Endodermal cell (in vitro differentiated cells): ENCODE results near the gene FTHL17. TPM values are rescaled to one million over a fixed set of nuclear protein-coding genes. Genes with fewer than 3 reads are reported as not detected.

Experiments
- DNase-seq: peaks from one replicate; pipeline ENCODE4 v3.0.0-alpha.2; 2017
- H3K27ac ChIP-seq: 2 replicates; pipeline ENCODE4 v1.5.1; 2013; ENCODE audit warnings: mild to moderate bottlenecking, low read depth, low read length, moderate library complexity
- H3K27me3 ChIP-seq: 2 replicates; pipeline ENCODE4 v1.6.1; 2013; ENCODE audit warnings: mild to moderate bottlenecking, low read length, moderate library complexity; ENCODE audit not compliant: insufficient read depth, control insufficient read depth, poor library complexity, severe bottlenecking
- H3K36me3 ChIP-seq: 2 replicates; pipeline ENCODE4 v1.7.0; 2013; ENCODE audit warnings: mild to moderate bottlenecking, low read length, moderate library complexity; ENCODE audit not compliant: control insufficient read depth, insufficient read depth
- H3K4me1 ChIP-seq: one replicate; pipeline ENCODE4 v1.7.0; 2013; ENCODE audit warnings: low read length; ENCODE audit not compliant: control insufficient read depth, insufficient read depth
- H3K4me3 ChIP-seq: 2 replicates; pipeline ENCODE4 v1.5.1; 2013; ENCODE audit warnings: mild to moderate bottlenecking, low read length, moderate library complexity
- H3K9ac ChIP-seq: 2 replicates; pipeline ENCODE4 v1.6.1; 2013; ENCODE audit warnings: mild to moderate bottlenecking, low read length, moderate library complexity; ENCODE audit not compliant: poor library complexity, severe bottlenecking; ENCODE audit errors: extremely low read depth
- H3K9me3 ChIP-seq: 2 replicates; pipeline ENCODE4 v1.6.1; 2013; ENCODE audit warnings: mild to moderate bottlenecking, low read length, moderate library complexity; ENCODE audit not compliant: control insufficient read depth
- H3K27ac Mint-ChIP-seq: 2 replicates; pipeline ENCODE4 v1.8.0; 2020; ENCODE audit warnings: mixed read lengths
- H3K27me3 Mint-ChIP-seq: 2 replicates; pipeline ENCODE4 v1.8.0; 2021; ENCODE audit warnings: mild to moderate bottlenecking, mixed read lengths; ENCODE audit not compliant: insufficient read depth
- H3K36me3 Mint-ChIP-seq: 2 replicates; pipeline ENCODE4 v1.8.0; 2020; ENCODE audit warnings: low read depth, mixed read lengths
- H3K4me1 Mint-ChIP-seq: 2 replicates; pipeline ENCODE4 v1.8.0; 2020; ENCODE audit warnings: mixed read lengths
- H3K4me3 Mint-ChIP-seq: 2 replicates; pipeline ENCODE4 v1.8.0; 2020; ENCODE audit warnings: mild to moderate bottlenecking, moderate library complexity, mixed read lengths
- H3K9me3 Mint-ChIP-seq: 2 replicates; pipeline ENCODE4 v1.8.0; 2020; ENCODE audit warnings: mild to moderate bottlenecking, mixed read lengths
- CTCF ChIP-seq: fragments of 200-600 bp; sonication (generic); conservative IDR thresholded peaks from 2 replicates; pipeline ENCODE4 v1.5.0; 2021; ENCODE audit warnings: antibody characterized with exemption, mild to moderate bottlenecking
- WGBS, 2 experiments: methylation state at CpG; one replicate each; pipeline versions ENCODE4 v1.1.5 to v1.1.7; 2013; ENCODE audit warnings: missing lambda C conversion rate in 2 of 2, mixed read lengths in 1 of 2; ENCODE audit not compliant: insufficient coverage in 1 of 2, insufficient read length in 1 of 2; 5-methylcytosine and 5-hydroxymethylcytosine counted together
- total RNA-seq, 2 donors: library from RNA; stranded (reverse); fragmentation: NEBNext Ultra II Directional in 1 of 2; extraction: Animal tissue kit (Norgen Biotek cat#: 25700) in 1 of 2; gene quantifications; 2 replicates in 1 of 2; 3 replicates in 1 of 2; pipeline ENCODE4 v1.2.1, GENCODE V29; 2021

FTHL17 gene
- total RNA-seq, 2 donors from 2014 or later: not detected

GRCh38 chrX:31114858-31115257 is 43.0 kb upstream of the FTHL17 start:
- 100% methylated on average over 2 of the region's 2 CpGs; no CpG with 5 or more reads in 1 of the 2 experiments for WGBS, 2 experiments
- H3K4me1 Mint-ChIP-seq: no peaks in the 10 kb centered on the region
- Histone ChIP-seq H3K36me3 (no peaks in the 10 kb centered on the region), H3K27ac (no peak overlapping the region), H3K9ac (no peak overlapping the region), H3K9me3 (no peaks in the 10 kb centered on the region), H3K4me1 (no peaks in the 10 kb centered on the region), H3K4me3 (no peak overlapping the region), H3K27me3 (no peaks in the 10 kb centered on the region)
- peaks cover 5% of the 10 kb centered on the region for H3K27me3 Mint-ChIP-seq
- H3K36me3 Mint-ChIP-seq: no peaks in the 10 kb centered on the region
- no peak overlapping the region for H3K27ac Mint-ChIP-seq
- no peak for DNase-seq
- no peak for TF ChIP-seq CTCF
- no peak overlapping the region for H3K4me3 Mint-ChIP-seq
- peaks cover 41% of the 10 kb centered on the region for H3K9me3 Mint-ChIP-seq

- H3K4me3 Mint-ChIP-seq: no peak overlapping the region
- no peaks in the 10 kb centered on the region for H3K36me3 Mint-ChIP-seq
- H3K27me3 ChIP-seq: no peaks in the 10 kb centered on the region
- peaks cover 5% of the 10 kb centered on the region for H3K27me3 Mint-ChIP-seq
- peaks cover 52% of the 10 kb centered on the region for H3K9me3 Mint-ChIP-seq
- no peak overlapping the region for H3K9ac ChIP-seq
- no peak for DNase-seq
- no peak overlapping the region for H3K27ac ChIP-seq
- H3K4me3 ChIP-seq: no peak overlapping the region
- H3K36me3 ChIP-seq: no peaks in the 10 kb centered on the region
- no peaks in the 10 kb centered on the region for H3K4me1 ChIP-seq
- 88% methylated on average over 4 of the region's 5 CpGs; no CpG with 5 or more reads in 1 of the 2 experiments for WGBS, 2 experiments
- no peaks in the 10 kb centered on the region for H3K9me3 ChIP-seq
- no peak for TF ChIP-seq CTCF
- H3K27ac Mint-ChIP-seq: no peak overlapping the region
- H3K4me1 Mint-ChIP-seq: peaks cover 2% of the 10 kb centered on the region
Observed at GRCh38 chrX:31112226-31112999, 40.6 kb upstream of the FTHL17 start.

GRCh38 chrX:31110657-31111056 is 38.8 kb upstream of the FTHL17 start:
- Mint-ChIP-seq H3K36me3 (no peaks in the 10 kb centered on the region), H3K27ac (no peak overlapping the region)
- WGBS, 2 experiments: 94 to 100% methylated on average over 1 to 6 of the region's 6 CpGs

More at GRCh38 chrX:31110657-31111056, 38.8 kb upstream of the FTHL17 start:
- H3K36me3 ChIP-seq: no peaks in the 10 kb centered on the region
- no peak overlapping the region for H3K27ac ChIP-seq
- peaks cover 5% of the 10 kb centered on the region for H3K27me3 Mint-ChIP-seq
- H3K4me1 ChIP-seq: no peaks in the 10 kb centered on the region
- H3K9me3 ChIP-seq: no peaks in the 10 kb centered on the region
- no peak for TF ChIP-seq CTCF
- H3K4me1 Mint-ChIP-seq: peaks cover 8% of the 10 kb centered on the region
- no peak overlapping the region for H3K9ac ChIP-seq
- H3K4me3 Mint-ChIP-seq: no peak overlapping the region
- peaks cover 63% of the 10 kb centered on the region for H3K9me3 Mint-ChIP-seq
- H3K4me3 ChIP-seq: no peak overlapping the region
- DNase-seq: no peak
- no peaks in the 10 kb centered on the region for H3K27me3 ChIP-seq
